ENCODE measurements around the gene ELOVL5.

ELOVL5 gene

DNA sequence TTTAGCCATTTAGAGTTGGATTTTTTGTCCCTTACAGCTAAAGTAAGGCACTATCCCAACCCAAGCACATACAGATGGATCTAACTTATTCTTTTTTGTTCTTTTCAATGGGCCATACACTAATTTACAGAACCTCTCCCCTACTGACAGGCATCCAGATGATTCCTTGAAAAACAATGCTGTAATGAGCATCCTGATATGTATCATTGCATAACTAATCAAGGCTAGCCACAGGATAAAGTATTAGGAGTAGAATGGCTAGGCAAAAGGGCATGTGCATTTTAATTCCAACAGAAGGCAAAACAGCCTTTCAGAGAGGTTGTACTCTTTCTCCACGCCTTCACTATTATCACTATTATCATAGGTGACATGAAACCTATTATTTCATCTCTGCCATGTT lies 54.1 kb downstream of the ELOVL5 start:
- Histone ChIP-seq H3K36me3 (peaks cover 34% of the 10 kb centered on the region), H3K4me1 (ENCODE audit: control insufficient read depth in 1 of 2, insufficient read depth in 1 of 2, low read depth in 1 of 2, low read length in 1 of 2) (peaks cover 42 to 60% of the 10 kb centered on the region in 2 experiments), H3K4me3 (ENCODE audit: low read depth in 1 of 2, low read length in 1 of 2) (no peak overlapping the region), H3K27ac (peak overlapping the region; percentile 63), H3K9me3 (no peaks in the 10 kb centered on the region), H3K27me3 (no peaks in the 10 kb centered on the region)
- no peak for TF ChIP-seq CTCF (IDR thresholded peaks at IDR 0.05)

DNA sequence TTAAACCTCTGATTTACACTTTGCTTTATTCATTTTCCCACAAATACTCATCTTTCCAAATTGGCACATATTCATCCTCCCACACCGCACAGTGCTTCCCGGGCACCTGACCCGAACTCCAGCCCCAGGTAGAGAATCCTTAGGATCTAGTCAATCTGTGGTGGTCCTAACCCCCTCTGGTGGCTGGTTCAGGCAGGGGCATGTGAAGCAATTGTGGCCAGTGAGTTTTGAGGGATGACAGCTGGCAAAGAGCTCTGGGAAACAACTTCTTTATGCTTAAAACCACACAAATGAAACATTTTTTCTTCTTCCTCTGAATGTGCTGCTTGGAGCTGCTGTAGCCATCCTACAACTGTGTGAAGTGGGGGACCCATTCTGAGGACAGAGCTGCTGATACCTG lies 54.7 kb downstream of the ELOVL5 start:
- TF ChIP-seq CTCF (IDR thresholded peaks at IDR 0.05): no peak
- Histone ChIP-seq H3K36me3 (peaks cover 39% of the 10 kb centered on the region), H3K4me3 (ENCODE audit: low read depth in 1 of 2, low read length in 1 of 2) (no peak overlapping the region), H3K27ac (peak overlapping the region; percentile 63), H3K27me3 (no peaks in the 10 kb centered on the region), H3K4me1 (ENCODE audit: control insufficient read depth in 1 of 2, insufficient read depth in 1 of 2, low read depth in 1 of 2, low read length in 1 of 2) (peaks cover 36 to 55% of the 10 kb centered on the region in 2 experiments), H3K9me3 (no peaks in the 10 kb centered on the region)

DNA sequence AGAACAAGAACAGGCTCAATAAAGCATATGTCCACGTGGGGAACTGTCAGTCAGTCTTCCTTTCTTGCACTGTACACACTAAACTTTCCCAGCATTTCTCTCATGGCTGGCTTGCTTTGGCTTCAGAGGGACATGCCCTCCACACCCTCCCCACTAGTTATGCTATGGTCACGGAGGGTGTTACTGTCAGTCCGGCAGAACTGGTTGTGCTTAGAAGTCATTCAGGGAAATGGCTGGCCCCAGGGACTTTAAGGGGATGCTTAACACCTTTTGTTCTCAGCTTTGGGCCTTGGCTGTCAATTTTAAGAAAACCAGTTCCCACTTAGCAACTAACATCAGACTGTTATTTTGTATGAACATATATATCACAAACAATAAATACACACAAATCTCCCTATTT lies 55.1 kb downstream of the ELOVL5 start:
- Histone ChIP-seq H3K27me3 (no peaks in the 10 kb centered on the region), H3K4me1 (ENCODE audit: control insufficient read depth in 1 of 2, insufficient read depth in 1 of 2, low read depth in 1 of 2, low read length in 1 of 2) (peaks cover 32 to 51% of the 10 kb centered on the region in 2 experiments), H3K36me3 (peaks cover 39% of the 10 kb centered on the region), H3K9me3 (no peaks in the 10 kb centered on the region), H3K4me3 (ENCODE audit: low read depth in 1 of 2, low read length in 1 of 2) (no peak overlapping the region), H3K27ac (peak overlapping the region; percentile 63)
- no peak for TF ChIP-seq CTCF (IDR thresholded peaks at IDR 0.05)

GRCh38 chr6:53290537-53291510 lies 57.9 kb downstream of the ELOVL5 start:
- H3K4me3 ChIP-seq (ENCODE audit: low read depth in 1 of 2, low read length in 1 of 2): no peak overlapping the region
- peaks cover 17 to 32% of the 10 kb centered on the region in 2 experiments for H3K4me1 ChIP-seq (ENCODE audit: control insufficient read depth in 1 of 2, insufficient read depth in 1 of 2, low read depth in 1 of 2, low read length in 1 of 2)
- H3K36me3 ChIP-seq: peaks cover 56% of the 10 kb centered on the region
- peak overlapping the region; percentile 62 for H3K27ac ChIP-seq
- H3K27me3 ChIP-seq: no peaks in the 10 kb centered on the region
- TF ChIP-seq CTCF (IDR thresholded peaks at IDR 0.05): no peak
- no peaks in the 10 kb centered on the region for H3K9me3 ChIP-seq

GRCh38 chr6:53287336-53288225 lies 61.2 kb downstream of the ELOVL5 start:
- H3K27me3 ChIP-seq: no peaks in the 10 kb centered on the region
- no peaks in the 10 kb centered on the region for H3K9me3 ChIP-seq
- H3K27ac ChIP-seq: peak overlapping the region; percentile 62
- H3K4me3 ChIP-seq (ENCODE audit: low read depth in 1 of 2, low read length in 1 of 2): no peak overlapping the region
- peaks cover 24 to 38% of the 10 kb centered on the region in 2 experiments for H3K4me1 ChIP-seq (ENCODE audit: control insufficient read depth in 1 of 2, insufficient read depth in 1 of 2, low read depth in 1 of 2, low read length in 1 of 2)
- no peak for TF ChIP-seq CTCF (IDR thresholded peaks at IDR 0.05)
- H3K36me3 ChIP-seq: peaks cover 45% of the 10 kb centered on the region
